Lung (tissue), 12 donors: ENCODE results near the gene ATP8A1. TPM values are rescaled to one million over a fixed set of nuclear protein-coding genes. Genes with fewer than 3 reads are reported as not detected.

ENCODE experiments used
- ATAC-seq: fragments of 200-7000 bp; cut with Tn5 transposase; one replicate; pipeline ENCODE4 v1.9.1; 2020; ENCODE audit warnings: moderate number of reproducible peaks; ENCODE audit not compliant: insufficient read depth, low FRiP score
- DNase-seq, 3 donors: peaks; one replicate each; pipeline ENCODE4 v3.0.0-alpha.2; 2013 to 2017
- H3K27ac ChIP-seq, 2 donors: one replicate each; pipeline ENCODE4 v1.5.1; 2013; ENCODE audit warnings: mild to moderate bottlenecking in 2 of 2, moderate library complexity in 2 of 2, control low read depth in 1 of 2, inconsistent platforms in 1 of 2, low read depth in 1 of 2, low read length in 1 of 2
- H3K27me3 ChIP-seq, 3 donors: one replicate each; pipeline ENCODE4 v1.5.1; 2013; ENCODE audit warnings: low read length in 2 of 3; ENCODE audit not compliant: control insufficient read depth in 3 of 3, insufficient read depth in 3 of 3
- H3K36me3 ChIP-seq, 4 donors: one replicate each; pipeline ENCODE4 v1.5.1; 2013; ENCODE audit warnings: low read length in 4 of 4, mild to moderate bottlenecking in 1 of 4, moderate library complexity in 1 of 4; ENCODE audit not compliant: control insufficient read depth in 4 of 4, insufficient read depth in 4 of 4
- H3K4me1 ChIP-seq, 5 donors: one replicate each; pipeline ENCODE4 v1.5.1; 2013; ENCODE audit warnings: low read length in 5 of 5, mild to moderate bottlenecking in 2 of 5, moderate library complexity in 1 of 5; ENCODE audit not compliant: control insufficient read depth in 5 of 5, insufficient read depth in 5 of 5
- H3K4me3 ChIP-seq: one replicate; pipeline ENCODE4 v1.5.1; 2013; ENCODE audit warnings: mild to moderate bottlenecking, control low read depth, moderate library complexity
- H3K9ac ChIP-seq, 2 donors: one replicate each; pipeline ENCODE4 v1.5.1; 2013; ENCODE audit warnings: low read length in 2 of 2, control low read depth in 1 of 2; ENCODE audit not compliant: insufficient read depth in 1 of 2
- H3K9me3 ChIP-seq, 4 donors: one replicate each; pipeline ENCODE4 v1.5.1; 2013; ENCODE audit warnings: low read length in 3 of 4, mild to moderate bottlenecking in 1 of 4, moderate library complexity in 1 of 4; ENCODE audit not compliant: control insufficient read depth in 4 of 4, insufficient read depth in 3 of 4
- WGBS, 2 donors: extraction: QIAGEN DNeasy Blood & Tissue Kit; methylation state at CpG; one replicate each; pipeline ENCODE4 v1.1.7; 2013; 5-methylcytosine and 5-hydroxymethylcytosine counted together
- polyA plus RNA-seq, 2 donors: library from polyadenylated mRNA; stranded (reverse); fragments of 200-250 nt; gene quantifications; one replicate each; pipeline ENCODE4 v1.2.1, GENCODE V29; 2013
- total RNA-seq, 2 donors: library from RNA; depleted of rRNA in 1 of 2; stranded (reverse); fragments of >200 nt in 1 of 2; gene quantifications; one replicate each; pipeline ENCODE4 v1.2.1, GENCODE V29; 2014 to 2021
- TF ChIP-seq, protein P1 (sequence below): IDR thresholded peaks from 2 replicates; pipeline ENCODE4 v1.5.1; 2012; ENCODE audit warnings: mild to moderate bottlenecking; ENCODE audit errors: control extremely low read depth, extremely low read depth
- donor health status: control.
- donor health status: control.
- donor health status: Bipolar disorder and iron deficiency.
- donor health status: healthy.
- donor health status: DM: yes; HTN: yes; CAD: no.

The ATP8A1 gene
- total and polyA plus RNA-seq, 4 donors = 13.8 to 297 (median 48.9) TPM

- WGBS, 2 donors = 95 to 96% methylated on average over 25 to 27 of the region's 27 CpGs
- Histone ChIP-seq H3K27me3 (no peaks in the 10 kb centered on the region), H3K36me3 (no peaks in the 10 kb centered on the region), H3K9ac (no peak overlapping the region), H3K9me3 (no peaks in the 10 kb centered on the region), H3K4me3 (no peak overlapping the region), H3K4me1 (peaks cover 0 to 4% (median 0%) of the 10 kb centered on the region in 5 donors), H3K27ac (no peak overlapping the region)
- TF ChIP-seq, protein P1, sequence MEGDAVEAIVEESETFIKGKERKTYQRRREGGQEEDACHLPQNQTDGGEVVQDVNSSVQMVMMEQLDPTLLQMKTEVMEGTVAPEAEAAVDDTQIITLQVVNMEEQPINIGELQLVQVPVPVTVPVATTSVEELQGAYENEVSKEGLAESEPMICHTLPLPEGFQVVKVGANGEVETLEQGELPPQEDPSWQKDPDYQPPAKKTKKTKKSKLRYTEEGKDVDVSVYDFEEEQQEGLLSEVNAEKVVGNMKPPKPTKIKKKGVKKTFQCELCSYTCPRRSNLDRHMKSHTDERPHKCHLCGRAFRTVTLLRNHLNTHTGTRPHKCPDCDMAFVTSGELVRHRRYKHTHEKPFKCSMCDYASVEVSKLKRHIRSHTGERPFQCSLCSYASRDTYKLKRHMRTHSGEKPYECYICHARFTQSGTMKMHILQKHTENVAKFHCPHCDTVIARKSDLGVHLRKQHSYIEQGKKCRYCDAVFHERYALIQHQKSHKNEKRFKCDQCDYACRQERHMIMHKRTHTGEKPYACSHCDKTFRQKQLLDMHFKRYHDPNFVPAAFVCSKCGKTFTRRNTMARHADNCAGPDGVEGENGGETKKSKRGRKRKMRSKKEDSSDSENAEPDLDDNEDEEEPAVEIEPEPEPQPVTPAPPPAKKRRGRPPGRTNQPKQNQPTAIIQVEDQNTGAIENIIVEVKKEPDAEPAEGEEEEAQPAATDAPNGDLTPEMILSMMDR = no peak
- no peak for ATAC-seq
- DNase-seq = no peak
Observed at GRCh38 chr4:42369489-42369888, 287.4 kb downstream of the ATP8A1 start.

- ATAC-seq = no peak
- Histone ChIP-seq H3K36me3 (no peaks in the 10 kb centered on the region), H3K4me3 (no peak overlapping the region), H3K9me3 (peaks cover 0 to 3% (median 0%) of the 10 kb centered on the region in 4 donors), H3K9ac (no peak overlapping the region), H3K4me1 (peaks cover 0 to 10% (median 8%) of the 10 kb centered on the region in 5 donors), H3K27me3 (no peaks in the 10 kb centered on the region), H3K27ac (no peak overlapping the region)
- DNase-seq = no peak
- 56 to 77% methylated on average over 1 of the region's 1 CpG for WGBS, 2 donors
- TF ChIP-seq, protein P1 = no peak
Observed at GRCh38 chr4:42366959-42367358, 289.9 kb downstream of the ATP8A1 start.

GRCh38 chr4:42364266-42365053 lies 292.4 kb downstream of the ATP8A1 start:
- Histone ChIP-seq H3K27ac (no peak overlapping the region), H3K4me1 (peaks cover 0 to 32% (median 17%) of the 10 kb centered on the region in 5 donors), H3K4me3 (no peak overlapping the region), H3K36me3 (no peaks in the 10 kb centered on the region), H3K27me3 (no peaks in the 10 kb centered on the region), H3K9ac (no peak overlapping the region), H3K9me3 (peaks cover 0 to 3% (median 0%) of the 10 kb centered on the region in 4 donors)
- ATAC-seq (no peak), DNase-seq (peak in 2 of 3 donors; percentile 54 to 75)
- TF ChIP-seq, protein P1 = no peak
